GM18909 (cell line): ENCODE measurements around the gene TAF1B.
A peak's percentile ranks its signal among the peaks of the same experiment; 100 is the strongest.
"Not testable (repeated sequence)": the region's sequence is repeated elsewhere in the genome, so short reads cannot be mapped to it uniquely, and the experiment has no call there.

Experiments
- ATAC-seq: cut with Tn5 transposase; IDR thresholded peaks from one replicate; pipeline ENCODE4 v1.9.1; 2021; ENCODE audit warnings: mild to moderate bottlenecking; ENCODE audit not compliant: unreplicated experiment, poor library complexity

TAF1B gene

DNA sequence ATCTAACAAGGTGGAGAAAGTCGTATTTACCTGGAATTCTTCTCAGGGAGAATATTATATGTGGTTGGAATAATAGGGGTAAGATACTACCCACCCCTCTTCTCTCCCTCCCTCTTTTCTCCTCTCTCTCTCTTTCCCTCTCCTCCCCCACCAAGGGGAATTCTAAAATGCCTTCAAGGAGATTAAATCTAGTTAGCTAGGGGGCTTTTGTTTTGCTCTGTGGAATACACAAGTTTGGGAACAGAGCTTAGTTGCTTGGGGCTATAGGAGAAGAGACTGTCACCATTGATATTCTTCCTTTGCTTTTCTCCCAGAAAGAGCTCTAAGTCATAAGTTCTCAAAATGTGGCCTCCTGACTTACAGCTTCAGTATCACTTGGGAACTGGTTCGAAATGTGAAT, 34.5 kb downstream of the TAF1B start:
- ATAC-seq, result no peak

DNA sequence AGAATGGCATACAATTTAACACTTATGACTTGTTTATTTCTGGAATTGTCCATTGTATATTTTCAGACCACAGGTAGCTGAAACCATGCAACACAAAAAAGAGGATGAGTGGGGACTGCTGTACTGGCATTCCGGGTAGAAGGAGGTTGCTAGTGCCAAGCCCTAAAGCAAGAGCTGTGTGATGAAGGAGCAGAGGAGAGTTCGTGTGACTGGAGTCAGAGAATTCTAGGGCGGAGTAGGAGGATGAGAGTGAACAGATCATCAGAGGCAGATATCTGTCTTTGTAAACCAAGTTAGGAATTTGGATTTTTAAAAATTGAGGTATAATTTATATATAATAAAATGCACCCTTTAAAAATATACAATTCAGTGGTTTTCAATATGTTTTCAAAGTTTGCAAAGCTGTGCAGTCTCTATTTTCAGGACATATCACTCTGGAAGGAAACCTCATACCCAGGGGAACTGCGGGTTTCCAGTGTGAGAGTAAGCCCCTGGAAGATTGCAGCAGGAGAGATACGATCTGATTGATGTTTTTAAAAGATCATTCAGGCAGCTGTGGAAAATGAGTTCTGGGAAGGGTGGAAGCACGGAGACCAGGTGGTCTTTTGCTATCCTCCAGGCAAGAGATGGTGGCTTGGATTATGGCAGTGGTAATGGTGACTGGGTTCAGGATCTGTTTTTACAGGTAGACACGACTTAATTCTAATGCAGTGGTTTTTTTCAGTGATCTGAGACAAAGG, 36.4 kb downstream of the TAF1B start:
- no peak for ATAC-seq

DNA sequence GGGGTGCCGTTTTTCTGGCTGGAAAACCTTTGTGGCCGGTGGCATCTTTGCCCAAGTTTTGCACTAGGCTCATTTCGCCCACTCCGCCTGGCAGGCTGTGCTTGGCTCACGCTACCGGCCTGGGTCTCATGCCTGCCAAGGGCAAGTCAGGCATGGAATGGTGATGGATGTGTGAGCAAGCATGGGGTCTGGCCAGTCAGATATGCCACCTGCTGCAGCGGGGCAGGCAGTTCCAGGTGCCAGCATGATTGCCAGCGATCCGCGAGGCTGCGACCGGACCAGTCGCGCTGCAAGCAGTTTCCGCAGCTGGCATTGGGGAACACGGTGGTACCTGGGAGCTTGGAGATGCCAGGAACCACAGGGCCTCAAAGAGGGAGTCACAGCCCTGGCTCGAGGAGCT, 40.6 kb downstream of the TAF1B start:
- no peak for ATAC-seq

DNA sequence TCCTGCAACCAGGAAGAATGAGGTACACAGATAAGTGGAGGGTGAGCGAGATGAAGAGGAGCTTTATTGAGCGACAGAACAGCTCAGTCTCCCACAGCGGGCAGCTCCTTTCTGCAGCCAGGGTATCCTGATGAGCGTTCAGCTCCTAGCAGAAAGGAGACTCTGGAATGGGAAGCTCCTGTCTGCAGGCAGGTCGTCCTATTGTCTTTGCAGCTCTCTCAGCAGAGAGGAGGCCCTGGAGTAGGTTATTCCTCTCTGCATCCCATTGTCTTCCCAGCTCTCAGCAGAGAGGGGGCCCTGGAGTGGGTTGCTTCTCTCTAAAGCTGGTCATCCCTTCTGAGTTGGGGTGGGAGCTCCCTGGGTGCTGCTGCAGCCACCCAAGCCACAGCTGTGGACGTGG, 41.2 kb downstream of the TAF1B start:
- ATAC-seq, result no peak

DNA sequence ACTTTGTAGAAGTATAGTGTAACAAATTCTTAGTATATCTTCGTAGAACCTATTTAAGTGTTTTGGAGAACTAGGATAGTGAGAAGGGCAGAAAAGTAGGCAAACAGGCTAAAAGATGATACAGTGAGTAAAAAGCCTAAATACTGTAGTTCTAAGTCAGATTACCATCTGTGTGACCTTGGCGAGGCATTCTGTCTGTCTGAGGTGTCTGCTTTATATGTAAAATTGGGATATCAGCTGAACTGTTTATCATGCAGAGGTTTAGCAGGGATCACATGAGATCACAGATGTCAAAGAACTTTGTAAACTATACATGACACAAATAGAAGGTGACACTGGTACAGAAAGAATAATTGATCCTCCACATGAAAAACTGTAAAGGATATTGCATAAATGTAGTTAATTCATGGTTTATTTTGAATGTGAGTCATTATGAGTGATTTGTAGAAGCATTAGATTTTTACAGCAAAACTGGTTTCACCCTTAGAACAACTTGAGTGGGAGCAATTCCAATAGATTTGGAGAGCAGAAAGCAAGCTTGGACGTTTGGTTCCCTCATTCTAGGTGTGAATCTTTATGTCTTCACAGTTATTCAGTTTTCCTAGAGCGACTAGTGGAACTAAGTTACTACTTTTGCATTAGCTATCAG, 41.9 kb downstream of the TAF1B start:
- ATAC-seq, result no peak

DNA sequence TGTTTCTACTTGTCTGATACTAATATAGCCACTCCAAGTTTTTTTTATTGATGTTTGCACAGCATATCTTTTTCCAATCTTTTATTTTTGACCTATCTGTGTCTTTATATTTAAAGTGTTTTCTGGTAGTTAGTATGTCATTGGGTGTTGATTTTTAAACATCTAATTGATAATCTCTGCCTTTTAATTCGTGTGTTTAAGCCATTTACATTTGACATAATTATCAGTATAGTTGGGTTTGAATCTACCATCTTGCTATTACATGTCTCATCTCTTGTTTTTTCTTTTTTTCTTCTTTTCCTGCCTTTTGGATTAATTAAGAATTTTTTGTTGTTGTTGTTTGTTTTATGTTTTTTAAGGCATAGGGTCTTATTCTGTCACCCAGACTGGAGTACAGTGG, 44.2 kb downstream of the TAF1B start:
- ATAC-seq, result no peak

DNA sequence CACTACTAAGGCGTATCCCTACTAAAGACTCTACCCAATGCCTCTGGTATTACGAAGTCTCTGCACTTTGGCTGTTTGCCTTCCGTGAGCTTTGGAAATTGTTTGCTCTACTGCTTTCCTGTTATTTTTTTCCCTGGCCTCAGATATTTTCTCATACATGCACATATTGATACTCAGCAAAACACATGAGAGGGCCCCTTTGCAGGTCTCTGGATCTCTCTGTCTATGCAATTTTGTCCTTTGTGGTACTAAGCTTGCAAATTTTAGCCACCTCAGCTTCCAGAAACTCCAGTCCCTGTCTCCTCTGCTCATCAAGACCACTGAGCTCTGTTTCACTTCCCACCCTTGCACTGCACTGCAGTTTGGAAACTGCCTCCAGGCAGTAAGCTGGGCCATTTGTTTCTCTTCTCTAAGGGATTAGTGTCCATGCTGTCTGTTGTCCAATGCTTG, 46.6 kb downstream of the TAF1B start:
- ATAC-seq, result no peak

DNA sequence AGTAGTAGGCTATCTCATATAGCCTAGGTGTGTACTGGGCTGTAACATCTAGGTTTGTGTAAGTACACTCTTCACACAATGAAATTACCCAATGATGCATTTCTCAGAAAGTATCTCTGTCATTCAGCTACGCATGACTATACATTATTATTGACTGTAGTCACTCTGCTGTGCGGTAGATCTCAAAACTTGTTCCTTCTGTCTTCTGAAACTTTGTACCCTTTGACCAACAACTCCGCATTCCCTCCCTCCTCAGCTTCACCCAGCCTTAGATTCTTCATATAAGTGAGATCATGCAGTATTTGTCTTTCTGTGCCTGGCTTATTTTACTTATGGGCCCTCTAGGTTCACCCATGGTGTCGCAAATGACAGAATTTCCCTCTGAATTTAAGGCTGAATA, 49.0 kb downstream of the TAF1B start:
- no peak for ATAC-seq

DNA sequence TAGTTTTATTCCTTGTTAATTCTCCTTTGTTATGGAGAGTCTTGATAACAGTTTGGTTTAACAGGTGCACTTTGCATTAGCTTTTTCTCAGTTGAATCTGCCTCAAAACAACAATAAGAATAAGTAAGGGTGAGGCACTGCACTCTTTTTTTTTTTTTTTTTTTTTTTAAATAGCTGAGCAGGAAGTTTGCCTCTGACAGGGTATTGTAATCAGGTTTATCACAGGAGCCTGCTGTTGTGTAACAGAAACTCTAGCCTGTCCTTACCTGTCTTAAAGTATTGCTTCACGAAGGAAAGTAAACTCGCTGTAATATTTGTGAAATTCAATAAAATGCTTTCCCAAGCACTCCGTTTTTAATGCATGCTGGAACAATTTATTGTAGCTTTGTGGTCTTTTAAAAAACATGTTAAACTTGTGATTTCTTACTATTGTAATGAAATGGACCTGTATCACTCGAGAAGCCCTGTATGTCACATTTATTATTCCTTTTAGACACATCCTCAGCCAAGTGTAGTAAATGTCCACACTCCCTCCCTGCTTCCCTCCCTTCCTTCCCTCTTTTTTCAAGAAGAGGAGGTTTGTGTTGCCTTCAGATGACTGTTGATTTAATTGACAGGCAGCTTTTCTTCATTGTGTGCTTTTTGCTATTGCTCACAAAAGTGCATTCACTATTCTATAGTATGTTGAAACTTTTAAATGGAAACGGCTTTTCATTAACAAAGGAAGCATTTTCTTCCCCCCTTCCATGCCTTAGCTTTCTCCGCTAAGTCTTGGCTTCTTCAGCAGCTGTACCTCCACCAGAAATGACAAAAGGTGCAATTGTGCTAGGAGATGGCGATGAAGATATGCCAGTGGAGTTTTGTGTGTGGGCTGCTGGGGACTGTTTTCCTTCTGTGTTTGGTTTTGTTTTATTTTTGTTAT, 52.7 kb downstream of the TAF1B start:
- no peak for ATAC-seq

DNA sequence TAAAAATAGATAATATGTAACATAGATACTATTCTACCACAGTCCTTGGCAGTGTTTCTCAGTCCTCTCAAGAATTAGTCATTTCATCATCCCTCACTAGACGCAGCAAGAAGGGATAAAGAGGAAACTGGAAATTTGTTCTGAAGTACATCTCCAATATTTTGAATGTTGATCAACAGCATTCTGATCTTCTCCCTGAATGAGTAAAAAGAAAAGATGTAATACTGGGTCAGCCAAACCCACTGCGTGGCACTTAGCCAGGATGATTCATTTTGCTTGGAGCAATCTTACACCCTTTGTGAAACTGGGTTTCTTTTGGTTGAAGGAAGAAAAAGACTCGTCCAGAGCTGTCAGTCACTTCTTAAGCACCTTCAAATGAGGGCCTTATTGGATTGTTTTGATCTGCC, 54.1 kb downstream of the TAF1B start:
- ATAC-seq, result no peak

DNA sequence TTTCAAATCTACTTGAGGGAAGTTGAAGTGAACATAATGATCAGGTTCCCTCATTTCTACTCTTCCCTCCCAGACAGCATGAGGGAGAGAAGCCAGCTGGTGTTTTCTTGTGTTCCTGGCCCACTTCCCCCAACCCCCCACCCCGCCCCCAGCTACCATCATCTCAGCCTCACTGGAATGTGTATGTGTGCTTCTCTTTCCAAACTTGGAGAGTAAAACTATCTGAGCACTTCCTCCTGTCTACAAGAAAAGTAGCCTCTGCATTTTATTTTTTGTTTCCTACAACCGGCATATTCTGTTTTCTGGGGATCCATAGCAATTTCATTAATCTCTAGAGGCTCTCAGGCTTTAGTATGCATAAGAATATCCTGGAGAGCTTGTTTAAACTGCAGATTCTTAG, 54.6 kb downstream of the TAF1B start:
- ATAC-seq, result no peak

DNA sequence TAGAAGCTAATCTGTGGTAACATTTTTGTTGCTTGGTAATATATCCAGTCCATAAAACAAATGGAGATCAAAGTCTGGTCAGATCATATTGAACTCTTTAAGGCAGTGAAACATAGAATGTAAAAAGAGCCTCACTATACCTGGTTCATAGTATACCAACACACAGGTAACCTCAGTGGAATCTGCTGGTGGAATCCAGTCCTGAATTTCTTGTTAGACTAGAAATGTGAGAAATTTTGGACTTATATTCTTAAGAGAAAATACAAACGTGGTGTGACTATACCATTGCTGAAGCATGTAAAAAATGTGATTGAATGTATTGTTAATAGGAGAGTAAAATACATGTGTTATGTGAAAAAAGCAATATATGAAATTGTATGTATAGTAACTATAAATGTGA, 62.1 kb downstream of the TAF1B start:
- ATAC-seq, result no peak

DNA sequence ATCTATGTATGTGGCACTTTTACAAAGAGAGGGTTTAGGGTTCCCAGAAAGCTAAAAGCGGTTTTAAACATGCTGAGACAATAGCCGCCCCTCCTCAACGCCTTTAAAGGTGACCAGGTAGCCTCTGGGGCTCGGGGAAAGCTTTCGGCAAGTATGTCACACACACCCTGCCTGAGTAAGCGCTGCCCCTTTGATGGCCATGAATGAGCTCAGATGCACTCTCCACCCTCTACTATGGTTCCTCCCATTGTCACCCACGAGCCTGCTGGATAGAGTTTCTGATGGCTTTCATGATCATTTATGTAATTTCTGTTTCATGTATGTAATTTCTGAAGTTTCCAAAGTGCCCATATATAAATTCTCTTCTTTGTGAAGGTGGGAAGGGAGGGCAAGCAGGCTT, 64.1 kb downstream of the TAF1B start:
- ATAC-seq, result no peak

DNA sequence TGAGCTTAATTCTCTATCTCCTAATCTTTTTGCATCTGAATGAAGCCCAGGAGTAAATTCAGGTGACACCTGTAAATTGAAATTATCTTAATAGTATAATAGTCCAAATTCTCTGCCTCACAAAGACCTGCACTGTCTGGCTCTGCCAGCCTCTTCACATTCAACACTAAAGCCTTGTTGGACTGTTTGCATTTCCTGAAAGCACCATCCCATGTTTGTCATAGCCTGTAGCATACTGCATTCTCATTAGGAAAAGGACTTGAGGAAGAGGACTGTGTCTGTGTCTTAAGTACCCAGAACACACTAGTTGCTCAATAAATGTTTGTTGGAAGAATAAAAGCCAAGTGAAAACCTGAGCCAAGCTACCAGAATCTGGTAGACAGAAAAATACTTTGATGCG, 65.4 kb downstream of the TAF1B start:
- no peak for ATAC-seq

DNA sequence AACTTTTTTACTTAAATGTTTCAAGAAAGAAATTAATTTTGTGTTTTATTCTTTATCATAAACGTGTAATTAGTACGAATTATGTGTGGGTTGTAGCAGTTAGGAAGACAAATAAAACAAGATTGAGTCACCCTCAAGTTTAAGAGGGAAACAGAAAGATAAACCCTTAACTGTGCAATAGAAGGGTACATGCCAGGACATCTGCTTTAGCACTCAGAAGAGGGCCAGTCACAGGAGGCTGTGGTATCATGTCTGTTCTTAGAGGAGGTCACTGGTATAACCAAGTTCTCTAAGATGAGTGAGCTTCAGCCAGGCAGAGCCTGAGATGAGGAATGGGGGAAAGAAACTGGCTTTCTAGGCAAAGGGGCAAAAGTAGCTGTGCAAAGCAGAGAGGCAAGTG, 65.8 kb downstream of the TAF1B start:
- no peak for ATAC-seq

DNA sequence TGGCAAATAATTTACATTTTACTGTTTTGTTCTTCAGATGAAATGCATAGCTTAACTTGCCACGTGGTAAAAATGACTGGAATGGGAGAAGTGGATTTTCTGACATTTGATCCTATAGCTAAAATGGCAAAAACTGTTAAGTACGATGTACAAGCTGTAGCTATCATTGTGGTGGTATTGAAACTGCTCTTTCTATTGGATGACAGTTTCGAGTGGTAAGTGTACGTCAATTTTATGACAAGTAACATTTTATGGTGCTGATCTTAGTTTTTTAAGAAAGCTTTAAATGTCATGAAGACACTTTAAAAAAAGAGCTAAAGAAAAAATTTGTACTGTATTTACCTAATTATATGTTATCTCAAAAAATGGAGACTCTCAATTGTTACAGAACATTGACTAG, 67.4 kb downstream of the TAF1B start:
- ATAC-seq, result no peak

DNA sequence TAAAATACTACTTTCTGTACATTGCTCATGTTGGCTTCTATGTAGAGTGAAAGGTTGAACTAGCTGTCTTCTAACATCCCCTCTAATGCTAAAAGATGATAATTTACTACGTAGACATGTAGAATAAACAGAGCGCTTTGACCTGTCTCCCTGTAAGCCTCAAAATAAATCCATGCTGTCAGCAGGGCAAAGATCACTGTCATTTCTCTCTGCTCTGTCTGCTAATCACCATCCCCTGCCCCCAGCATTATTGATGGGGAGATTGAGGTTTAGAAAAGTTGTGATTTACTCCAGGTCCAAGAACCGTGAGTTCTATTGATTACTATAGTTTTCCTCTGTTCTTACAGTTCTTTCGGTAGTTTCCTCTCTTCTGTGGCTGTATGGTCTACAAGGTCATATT, 69.2 kb downstream of the TAF1B start:
- no peak for ATAC-seq

DNA sequence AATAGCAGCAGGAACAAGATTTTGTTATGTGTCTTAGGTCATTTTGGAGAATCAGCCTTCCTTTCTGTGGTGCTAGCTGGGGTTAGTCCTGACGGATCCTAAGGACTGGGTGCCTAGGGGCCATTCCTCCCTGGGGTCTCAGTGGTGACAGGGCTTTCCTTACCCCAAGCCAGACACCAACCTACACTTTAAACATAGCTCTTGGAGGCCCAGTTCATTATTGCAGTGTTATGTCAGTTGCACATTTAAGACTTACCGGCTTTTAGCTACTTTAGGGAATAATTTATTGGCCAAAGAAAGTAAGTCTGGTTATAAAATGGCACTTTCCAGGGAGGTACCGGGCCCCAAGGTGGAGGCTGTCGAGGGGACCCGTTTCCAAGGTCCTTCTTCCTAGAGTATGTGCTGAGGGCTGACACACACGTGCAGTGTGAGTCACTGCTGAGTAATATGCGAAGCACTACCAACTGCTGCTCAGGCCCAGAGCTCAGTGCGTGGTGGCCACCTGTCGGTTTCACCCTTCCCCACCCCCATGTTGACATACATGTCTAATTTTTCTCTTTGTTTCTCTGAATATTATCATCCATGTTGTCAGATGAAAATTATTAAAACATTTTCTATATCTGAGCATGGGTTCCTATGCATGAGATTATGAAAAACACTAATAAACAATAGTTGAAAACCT, 71.3 kb downstream of the TAF1B start:
- ATAC-seq, result peak; percentile 97

DNA sequence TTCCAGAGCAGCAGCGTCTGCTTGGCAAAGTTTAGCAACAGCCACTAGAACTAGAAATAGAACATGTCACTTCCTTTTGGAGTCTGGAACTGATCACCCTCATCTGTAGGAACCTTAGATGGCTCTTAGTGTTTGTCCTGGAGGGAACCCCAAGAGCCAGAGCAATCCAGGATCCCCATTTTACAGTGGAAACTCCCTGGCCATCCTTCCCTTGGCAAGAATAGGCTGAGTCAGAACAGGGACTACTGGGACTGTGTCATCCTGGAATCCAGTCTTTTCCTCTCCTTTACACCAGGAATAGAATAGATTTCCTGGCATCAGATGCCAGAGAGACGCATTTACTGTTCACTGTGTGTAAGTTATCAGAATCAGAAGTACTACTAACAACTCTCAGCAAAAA, 75.0 kb downstream of the TAF1B start:
- ATAC-seq, result no peak

DNA sequence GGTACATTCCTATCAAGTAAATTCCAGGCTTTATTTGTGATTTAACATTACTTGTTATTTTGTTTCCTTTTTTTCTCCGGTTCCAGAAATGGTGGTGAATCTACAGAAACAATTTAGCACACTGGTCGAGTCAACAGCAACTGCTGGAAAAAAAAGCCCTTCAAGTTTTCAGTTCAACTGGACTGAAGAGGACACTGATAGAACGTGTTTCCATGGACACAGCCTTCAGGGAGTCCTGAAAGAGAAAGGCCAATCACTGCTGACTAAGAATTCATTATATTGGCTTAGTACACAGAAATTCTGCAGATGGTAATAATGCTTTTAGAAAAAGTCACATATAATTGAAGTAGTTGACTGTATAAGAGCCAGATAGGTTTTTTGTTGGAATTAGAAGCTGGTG, 76.2 kb downstream of the TAF1B start:
- no peak for ATAC-seq

DNA sequence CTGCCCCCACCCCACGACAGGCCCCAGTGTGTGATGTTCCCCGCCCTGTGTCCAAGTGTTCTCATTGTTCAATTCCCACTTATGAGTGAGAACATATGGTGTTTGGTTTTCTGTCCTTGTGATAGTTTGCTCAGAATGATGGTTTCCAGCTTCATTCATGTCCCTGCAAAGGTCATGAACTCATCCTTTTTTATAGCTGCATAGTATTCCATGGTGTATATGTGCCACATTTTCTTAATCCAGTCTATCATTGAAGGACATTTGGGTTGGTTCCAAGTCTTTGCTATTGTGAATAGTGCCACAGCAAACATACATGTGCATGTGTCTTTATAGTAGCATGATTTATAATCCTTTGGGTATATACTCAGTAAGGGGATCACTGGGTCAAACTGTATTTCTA, 83.7 kb downstream of the TAF1B start:
- not testable (repeated sequence) for ATAC-seq
